ENCODE measurements around the gene THRAP3. TPM values are rescaled to one million over a fixed set of nuclear protein-coding genes. Genes with fewer than 3 reads are reported as not detected.
A peak's percentile ranks its signal among the peaks of the same experiment; 100 is the strongest.

The THRAP3 gene
- polyA plus RNA-seq, 1 experiment, result 76.0 TPM

- H3K4me3 ChIP-seq (ENCODE audit: low read depth, low read length), result no peak overlapping the region
- H3K27me3 ChIP-seq (ENCODE audit: control insufficient read depth, insufficient read depth, low read length), result no peaks in the 10 kb centered on the region
- no peak for TF ChIP-seq CTCF (IDR thresholded peaks at IDR 0.05; ENCODE audit: low read depth, low read length)
- H3K9me3 ChIP-seq (ENCODE audit: control insufficient read depth, insufficient read depth, low read length), result no peaks in the 10 kb centered on the region
- POLR2A ChIA-PET, result no interaction called here
- H3K27ac ChIP-seq (ENCODE audit: low read depth, low read length), result no peak overlapping the region
- no peak for DNase-seq (ENCODE audit: low read depth, low spot score)
- CTCF ChIA-PET, result no interaction called here
Observed at GRCh38 chr1:36346741-36347370, 122.6 kb downstream of the THRAP3 start.

- no peak for DNase-seq (ENCODE audit: low read depth, low spot score)
- no peak for TF ChIP-seq CTCF (IDR thresholded peaks at IDR 0.05; ENCODE audit: low read depth, low read length)
- H3K4me3 ChIP-seq (ENCODE audit: low read depth, low read length), result no peak overlapping the region
- H3K9me3 ChIP-seq (ENCODE audit: control insufficient read depth, insufficient read depth, low read length), result no peaks in the 10 kb centered on the region
- peak overlapping the region; percentile 61 for H3K27ac ChIP-seq (ENCODE audit: low read depth, low read length)
- POLR2A ChIA-PET, result interaction anchor here (0.6 kb wide), 1 partner anchor 70 kb away, joined by 3 read pairs; no protein-coding TSS in a partner anchor
- CTCF ChIA-PET, result interaction anchor here (1.8 to 6.4 kb wide), 2 partner anchors 18 to 63 kb away, joined by 5 to 53 read pairs; no protein-coding TSS in a partner anchor
- H3K27me3 ChIP-seq (ENCODE audit: control insufficient read depth, insufficient read depth, low read length), result no peaks in the 10 kb centered on the region
Observed at GRCh38 chr1:36349241-36349671, 125.0 kb downstream of the THRAP3 start.

GRCh38 chr1:36349839-36350238 is 125.6 kb downstream of the THRAP3 start:
- no peak for DNase-seq (ENCODE audit: low read depth, low spot score)
- CTCF ChIA-PET, result interaction anchor here (1.0 to 6.4 kb wide), 4 partner anchors 18 to 162 kb away, joined by 3 to 53 read pairs (median 4); no protein-coding TSS in a partner anchor
- POLR2A ChIA-PET, result interaction anchor here (3.9 kb wide), 1 partner anchor 37 kb away, joined by 21 read pairs; the partner anchor contains the start of gene STK40

GRCh38 chr1:36350659-36351226 is 126.5 kb downstream of the THRAP3 start:
- no peak overlapping the region for H3K4me3 ChIP-seq (ENCODE audit: low read depth, low read length)
- no peak for DNase-seq (ENCODE audit: low read depth, low spot score)
- ChIA-PET CTCF (interaction anchor here (0.8 to 6.4 kb wide), 7 partner anchors 8 to 162 kb away, joined by 3 to 53 read pairs (median 4); partner anchors contain the start of gene EVA1B), POLR2A (interaction anchor here (0.7 to 3.9 kb wide), 9 partner anchors 9 to 69 kb away, joined by 3 to 21 read pairs (median 4); partner anchors contain the start of genes EVA1B and STK40)
- peak overlapping the region; percentile 98 for H3K27ac ChIP-seq (ENCODE audit: low read depth, low read length)
- H3K9me3 ChIP-seq (ENCODE audit: control insufficient read depth, insufficient read depth, low read length), result no peaks in the 10 kb centered on the region
- H3K27me3 ChIP-seq (ENCODE audit: control insufficient read depth, insufficient read depth, low read length), result no peaks in the 10 kb centered on the region
- no peak for TF ChIP-seq CTCF (IDR thresholded peaks at IDR 0.05; ENCODE audit: low read depth, low read length)

More at GRCh38 chr1:36349839-36350238, 125.6 kb downstream of the THRAP3 start:
- no peaks in the 10 kb centered on the region for H3K27me3 ChIP-seq (ENCODE audit: control insufficient read depth, insufficient read depth, low read length)
- no peak for TF ChIP-seq CTCF (IDR thresholded peaks at IDR 0.05; ENCODE audit: low read depth, low read length)
- H3K27ac ChIP-seq (ENCODE audit: low read depth, low read length), result peak overlapping the region; percentile 61
- H3K9me3 ChIP-seq (ENCODE audit: control insufficient read depth, insufficient read depth, low read length), result no peaks in the 10 kb centered on the region
- no peak overlapping the region for H3K4me3 ChIP-seq (ENCODE audit: low read depth, low read length)
